HG02973 (cell line): ENCODE data around the gene STK24.
"Not testable (repeated sequence)": the region's sequence is repeated elsewhere in the genome, so short reads cannot be mapped to it uniquely, and the experiment has no call there.

Experiments
- ATAC-seq: cut with Tn5 transposase; IDR thresholded peaks from one replicate; pipeline ENCODE4 v1.9.1; 2021; ENCODE audit warnings: moderate library complexity; ENCODE audit not compliant: unreplicated experiment

STK24 gene

DNA sequence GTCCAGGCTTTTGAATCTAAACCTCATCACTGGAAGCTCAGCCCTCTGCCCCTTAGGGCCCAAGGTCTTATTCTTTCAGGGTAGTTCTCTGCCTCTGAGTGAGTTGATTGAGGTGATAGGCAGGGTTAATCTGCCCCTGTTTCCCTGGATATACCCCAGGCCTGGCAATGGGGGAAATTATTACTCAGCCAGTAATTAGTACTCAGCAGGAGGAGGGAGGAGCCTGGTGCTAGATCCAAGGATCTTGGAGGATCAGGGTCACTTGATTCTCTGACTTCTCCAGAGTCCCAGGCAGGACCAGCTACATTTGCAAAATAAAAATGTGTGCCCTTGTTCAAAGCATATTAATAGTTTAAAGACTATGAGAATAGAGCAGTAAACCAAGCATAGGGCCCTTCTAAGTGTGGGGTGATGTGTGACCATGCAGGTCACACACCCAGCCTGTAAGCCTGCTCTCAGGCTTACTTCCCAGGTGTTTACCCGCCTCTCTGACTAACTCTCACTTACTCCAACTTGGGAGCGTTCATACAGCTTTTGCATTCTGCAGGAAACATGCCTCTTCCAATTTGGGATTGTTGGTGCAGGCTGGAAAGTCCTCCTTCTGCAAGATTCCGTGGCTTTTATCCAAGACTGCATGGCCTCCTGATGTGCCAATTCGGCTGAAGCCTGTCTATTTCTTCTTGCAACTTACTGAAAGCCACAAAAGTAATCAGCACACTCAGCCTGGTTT, 7.9 kb upstream of the STK24 start:
- ATAC-seq: no peak

DNA sequence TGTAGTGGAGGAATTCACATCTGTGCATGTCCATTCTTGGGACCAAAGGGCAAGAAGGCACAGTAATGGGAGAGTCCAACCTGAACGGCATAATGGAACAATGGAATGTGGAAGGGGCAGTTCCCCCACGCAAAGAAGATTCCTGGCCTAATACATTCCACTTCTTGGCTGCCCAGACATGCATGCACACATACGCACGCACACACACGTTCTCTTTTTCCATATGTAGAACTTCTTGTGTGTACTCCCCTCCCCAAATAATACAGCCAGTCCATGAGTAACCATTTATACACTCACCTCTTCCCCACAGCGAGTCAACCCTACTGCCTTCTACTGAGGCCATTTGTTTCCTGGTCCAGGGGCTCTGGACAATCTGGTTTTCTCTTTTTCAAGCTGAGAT, 6.0 kb upstream of the STK24 start:
- ATAC-seq: no peak

DNA sequence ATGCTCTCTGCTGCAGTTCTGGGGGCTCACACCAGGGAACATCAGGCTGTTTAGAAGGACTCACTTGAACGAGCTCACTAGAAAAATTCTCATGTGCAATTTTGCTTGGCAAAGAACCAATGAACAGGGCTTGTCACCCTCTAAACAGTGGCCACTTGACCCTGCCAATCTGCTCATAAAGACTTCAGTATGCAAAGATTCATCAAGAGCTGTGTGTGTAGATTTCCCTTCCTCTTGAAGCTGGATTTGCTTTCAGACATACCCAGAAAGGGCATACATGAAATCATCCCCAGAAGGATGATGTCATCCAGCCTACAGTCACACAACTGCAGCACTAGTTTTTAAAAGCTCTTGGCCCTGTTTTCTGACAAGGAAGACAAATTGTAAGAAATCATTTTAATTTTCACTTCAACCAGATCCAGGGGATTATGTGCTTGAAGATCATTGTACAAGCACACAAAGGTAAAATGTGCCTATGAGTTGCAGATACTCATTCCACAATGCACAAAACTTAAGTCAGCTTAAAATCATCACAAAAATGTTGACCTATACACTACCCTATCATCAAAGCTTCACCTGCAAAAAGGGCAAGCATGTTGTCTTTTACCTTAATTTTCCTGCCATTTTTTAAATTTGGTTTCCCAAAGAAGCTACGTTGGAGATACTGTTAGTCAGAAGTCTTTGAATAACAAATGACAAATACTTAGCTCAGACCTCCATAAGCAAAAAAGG, 5.2 kb upstream of the STK24 start:
- ATAC-seq: no peak

DNA sequence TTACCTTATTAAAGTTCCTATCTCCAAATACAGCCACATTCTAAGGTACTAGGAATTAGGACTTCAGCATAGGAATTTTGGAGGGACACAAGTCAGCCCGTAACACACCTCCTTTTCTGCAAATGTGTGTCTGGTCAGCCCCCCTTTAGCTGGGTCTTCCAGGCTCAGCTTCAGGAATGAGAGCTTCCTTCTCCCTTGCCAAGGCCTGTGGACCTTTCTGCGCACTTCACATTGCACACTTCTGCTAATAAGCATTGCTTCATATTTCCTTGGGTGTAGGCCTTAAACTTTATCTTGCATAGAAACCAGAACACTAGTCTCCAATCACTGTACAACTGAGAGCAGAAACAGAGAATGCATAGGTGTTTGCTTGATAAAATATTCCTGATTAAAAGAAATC, 4.5 kb upstream of the STK24 start:
- ATAC-seq: no peak

DNA sequence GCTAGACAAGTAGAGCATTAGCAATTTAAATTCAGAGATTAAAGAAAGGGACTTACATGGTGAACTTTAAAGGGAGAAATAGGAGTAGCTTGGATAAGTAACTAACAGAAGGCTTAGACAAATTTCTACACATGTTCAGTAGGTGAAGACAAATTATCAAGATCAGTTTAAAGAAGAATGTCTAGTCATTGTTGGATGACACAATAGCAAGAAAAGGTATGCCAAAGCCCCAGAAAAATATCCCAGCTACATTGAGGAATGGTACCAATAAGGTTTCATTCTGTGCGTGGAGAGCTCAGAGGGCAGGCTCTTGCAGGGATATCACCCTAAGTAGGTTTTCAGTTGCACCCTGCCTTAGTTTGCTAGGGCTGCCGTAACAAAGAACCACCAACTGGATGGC, 3.5 kb upstream of the STK24 start:
- no peak for ATAC-seq

DNA sequence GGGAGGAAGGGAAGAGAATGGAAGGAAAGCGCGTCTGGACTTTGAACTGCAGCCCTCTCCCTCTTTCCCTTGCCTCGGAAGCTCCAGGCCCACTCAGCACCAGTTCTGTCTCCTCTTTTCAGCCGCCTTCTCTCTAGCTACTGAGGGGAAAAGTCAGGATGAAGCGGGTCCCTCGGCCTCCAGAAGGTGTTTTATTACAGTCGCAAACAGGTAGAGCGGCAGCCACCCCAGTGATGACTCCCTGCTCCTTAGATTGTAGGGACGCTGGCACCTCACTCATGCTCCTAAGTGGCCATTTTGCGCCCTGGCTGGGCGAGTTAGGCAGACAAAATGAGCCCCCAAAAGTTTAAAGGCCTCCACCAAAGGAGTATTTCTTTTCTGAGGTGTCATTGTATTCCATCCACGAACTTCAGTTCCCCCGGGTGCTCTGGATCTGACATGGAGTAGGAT, 954 bp upstream of the STK24 start:
- ATAC-seq: no peak

DNA sequence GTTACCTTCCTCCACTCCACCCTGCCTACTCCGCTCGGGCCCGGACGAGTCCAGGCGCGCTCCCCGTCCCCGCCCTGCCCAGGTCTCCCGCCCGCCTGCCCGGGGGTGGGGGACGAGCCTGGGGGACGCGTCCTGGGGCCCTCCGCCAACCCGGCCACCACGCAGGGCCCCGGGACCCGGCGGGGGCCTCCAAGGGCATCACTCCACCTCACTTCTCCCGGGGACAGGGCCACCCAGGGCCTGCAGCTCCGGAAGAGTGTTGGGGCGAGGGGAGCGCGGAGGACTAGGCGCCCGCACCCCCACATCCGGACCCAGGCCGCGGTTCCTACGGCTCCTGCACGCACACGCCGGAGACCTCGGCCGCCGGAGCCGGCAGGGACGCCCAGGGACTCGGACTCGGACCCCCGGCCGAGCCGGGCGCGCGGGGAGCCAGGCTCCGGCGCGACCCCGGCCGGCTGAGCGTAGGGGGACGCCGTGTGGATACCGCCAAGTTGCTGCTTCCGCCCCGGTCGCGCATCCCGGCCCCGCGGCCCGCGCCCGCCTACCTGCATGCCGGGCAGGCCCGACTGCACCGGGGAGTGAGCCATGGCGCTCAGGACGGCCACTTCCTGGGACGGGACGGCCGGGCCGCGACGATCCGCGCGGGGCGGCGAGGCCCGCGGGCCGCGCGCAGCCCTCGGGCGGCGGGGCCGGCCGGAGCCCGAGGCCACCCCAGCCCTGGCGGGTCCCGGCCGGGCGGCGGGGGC, 534 bp downstream of the STK24 start:
- peak; percentile 35 for ATAC-seq

DNA sequence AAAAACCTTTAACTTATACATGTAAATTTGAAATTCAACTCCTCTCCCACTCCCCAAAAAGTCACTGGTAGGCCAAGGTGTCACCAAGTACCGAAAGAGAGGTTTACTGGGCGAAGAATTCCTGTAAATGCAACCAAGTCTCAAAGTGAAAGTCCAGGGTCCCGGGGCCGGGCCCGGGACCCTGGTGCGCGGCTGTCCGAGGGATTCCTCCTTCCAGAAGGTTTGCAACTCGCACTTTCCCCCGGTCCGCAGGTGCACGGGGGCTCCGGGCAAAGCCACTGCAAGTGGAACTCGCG, 1.1 kb downstream of the STK24 start:
- no peak for ATAC-seq

DNA sequence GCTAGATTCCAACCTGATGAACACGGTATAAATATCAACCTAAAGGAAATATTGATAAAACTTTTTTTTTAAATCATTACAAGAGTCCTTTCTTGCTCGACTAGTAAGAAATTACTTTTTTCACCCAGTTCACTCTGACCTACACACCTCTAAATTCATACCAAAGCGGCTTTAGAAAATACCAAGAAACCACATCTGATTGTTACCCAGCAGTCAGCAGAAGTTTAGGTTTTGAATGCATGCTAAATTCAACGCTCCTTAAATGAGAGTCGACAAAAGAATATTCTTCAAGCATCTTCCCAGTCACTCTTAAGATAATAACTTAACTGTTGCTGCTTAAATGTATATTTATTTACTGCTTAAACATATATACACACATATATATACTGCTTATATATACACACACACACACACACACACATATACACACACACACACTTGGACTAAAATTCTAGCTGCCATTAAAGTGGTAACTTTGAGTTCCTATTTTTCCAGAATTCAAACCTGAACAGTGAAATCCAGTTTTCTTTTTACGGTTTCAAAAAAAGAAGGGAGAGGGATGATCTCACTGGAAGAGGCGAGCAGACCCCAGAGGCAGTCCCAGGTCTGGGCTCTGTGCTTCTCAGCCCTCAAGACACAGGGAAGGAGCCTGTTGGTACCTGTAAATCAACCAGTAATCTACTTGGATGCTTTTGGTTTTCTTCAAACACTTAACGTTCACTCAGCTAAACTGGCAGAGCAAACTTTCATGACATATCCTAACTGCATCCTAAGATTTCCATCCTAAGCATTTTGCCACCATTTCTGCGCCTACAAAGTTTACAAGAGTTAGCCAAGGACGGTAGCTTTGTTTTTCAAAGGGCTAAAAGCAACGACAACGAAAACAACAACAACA, 1.7 kb downstream of the STK24 start:
- ATAC-seq: no peak

DNA sequence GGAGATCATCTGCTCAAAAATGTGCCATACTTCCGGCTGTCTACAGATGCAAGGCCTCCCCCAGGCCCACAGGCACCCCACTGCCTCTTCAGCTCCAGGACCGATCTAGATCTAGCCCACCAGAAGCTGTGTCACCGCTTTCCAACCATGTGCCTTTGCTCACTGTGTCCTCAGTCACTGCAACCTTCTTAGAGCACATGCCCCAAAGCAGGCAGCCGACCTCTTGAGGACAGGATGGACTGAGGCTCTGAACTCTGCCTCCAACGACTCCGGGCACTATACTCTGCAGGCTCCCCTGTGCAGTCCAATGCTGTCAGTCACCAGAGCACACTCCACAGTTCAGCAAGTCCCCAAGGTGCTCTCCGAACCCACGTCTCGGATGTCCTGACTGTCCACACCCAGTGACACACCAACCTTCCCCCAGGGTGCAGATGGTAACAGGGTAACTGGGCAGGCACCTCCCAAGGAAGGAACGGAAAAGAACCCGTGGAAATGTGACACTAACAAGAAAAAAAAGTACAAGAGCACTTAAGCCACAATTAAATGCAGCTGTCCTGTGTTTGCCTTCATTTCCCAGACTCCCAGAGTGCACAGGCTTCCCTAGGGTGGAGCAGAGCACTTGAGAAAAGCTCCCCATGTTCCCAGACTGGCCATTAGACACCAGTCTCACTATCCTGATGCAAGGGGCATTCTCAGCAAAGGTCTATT, 4.8 kb downstream of the STK24 start:
- ATAC-seq: no peak

DNA sequence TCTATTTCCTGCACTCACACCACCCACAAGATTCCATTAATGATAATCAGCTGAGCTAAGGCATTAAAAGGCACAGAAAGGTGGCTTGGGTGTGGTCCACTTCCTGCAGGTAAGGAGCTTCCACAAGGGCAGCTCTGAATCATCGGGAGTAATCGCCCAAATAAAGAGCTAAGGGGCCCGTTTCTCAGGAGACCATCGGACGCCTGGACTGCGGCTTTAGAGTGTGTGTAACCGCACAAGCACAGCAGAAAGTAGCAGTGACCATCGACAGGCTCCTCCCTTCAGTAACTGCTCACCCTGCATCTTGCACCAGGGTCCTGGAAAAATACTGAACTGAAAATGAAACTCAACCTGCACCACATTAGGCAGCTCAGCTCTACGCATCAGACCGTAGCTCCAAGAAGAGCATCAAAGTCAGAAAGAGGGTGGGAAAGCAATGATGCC, 6.0 kb downstream of the STK24 start:
- ATAC-seq: peak; percentile 75

DNA sequence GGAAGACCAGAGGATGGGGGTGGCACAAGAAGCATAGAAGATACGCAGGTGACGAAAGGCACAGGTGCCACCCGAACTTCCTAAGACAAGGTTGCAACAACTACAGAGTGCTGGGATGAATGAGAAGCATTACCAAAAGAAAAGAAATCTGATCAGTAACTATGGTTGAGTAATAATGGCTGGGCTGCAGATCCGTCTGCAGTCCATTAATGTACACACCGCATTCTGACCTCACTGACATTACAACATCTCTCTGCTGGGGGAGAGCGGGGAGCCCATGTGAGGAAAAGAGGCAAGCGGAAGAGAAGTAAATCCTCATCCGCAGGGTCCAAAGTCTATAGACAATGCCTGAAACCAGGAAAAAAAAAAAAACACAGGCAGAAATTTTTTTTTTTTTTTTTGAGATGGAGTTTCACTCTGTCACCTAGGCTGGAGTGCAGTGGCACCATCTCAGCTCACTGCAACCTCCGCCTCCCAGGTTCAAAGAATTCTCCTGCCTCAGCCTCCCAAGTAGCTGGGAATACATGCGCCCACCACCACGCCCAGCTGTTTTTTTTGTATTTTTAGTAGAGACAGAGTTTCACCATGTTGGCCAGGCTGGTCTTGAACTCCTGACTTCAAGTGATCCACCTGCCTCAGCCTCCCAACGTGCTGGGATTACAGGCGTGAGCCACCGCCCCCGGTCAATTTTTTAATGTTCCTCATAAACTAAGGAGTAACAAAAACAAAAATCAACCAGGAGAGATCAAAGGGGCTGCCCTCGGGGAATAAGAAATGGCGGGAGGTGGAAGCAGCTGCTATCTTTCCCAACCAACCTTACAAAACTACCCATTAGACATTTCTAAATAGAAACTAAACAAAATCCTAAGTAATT, 7.2 kb downstream of the STK24 start:
- ATAC-seq: not testable (repeated sequence)

DNA sequence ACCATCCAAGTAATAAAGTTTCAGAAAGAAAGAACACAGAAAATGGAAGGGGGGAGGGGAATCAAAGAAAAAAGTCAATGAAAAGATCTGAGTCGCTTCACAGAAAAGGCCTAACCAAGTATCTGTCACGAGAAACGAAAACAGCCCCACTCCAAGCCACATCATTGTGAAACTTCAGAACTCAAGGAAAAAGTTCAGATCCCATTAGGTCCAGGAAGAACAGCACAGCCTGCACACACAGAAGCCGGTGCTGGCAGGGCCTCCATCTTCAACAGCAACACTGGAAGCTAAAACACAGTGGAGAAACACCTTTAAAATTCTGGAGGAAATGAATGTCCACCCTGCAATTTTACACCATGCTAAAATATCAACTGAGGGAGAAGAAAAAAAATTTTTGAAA, 8.0 kb downstream of the STK24 start:
- no peak for ATAC-seq

DNA sequence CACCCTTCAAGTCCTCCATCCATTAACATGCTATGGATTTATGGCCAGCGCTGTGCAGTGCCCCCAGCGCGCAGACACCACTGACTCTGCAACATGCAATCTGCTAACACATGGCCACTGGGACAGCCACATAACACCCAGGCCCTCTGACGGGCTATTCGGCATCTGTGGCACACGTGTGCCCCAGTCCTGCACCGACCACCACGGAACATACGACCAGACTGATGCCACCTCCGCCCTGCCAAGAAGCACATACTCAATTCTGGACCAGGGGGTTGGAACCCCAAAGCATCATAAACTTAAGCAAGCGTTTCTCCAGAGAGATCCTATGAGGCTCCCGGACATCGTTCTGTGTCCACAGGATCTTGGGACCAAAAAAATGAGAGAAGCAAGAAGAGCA, 9.8 kb downstream of the STK24 start:
- no peak for ATAC-seq

DNA sequence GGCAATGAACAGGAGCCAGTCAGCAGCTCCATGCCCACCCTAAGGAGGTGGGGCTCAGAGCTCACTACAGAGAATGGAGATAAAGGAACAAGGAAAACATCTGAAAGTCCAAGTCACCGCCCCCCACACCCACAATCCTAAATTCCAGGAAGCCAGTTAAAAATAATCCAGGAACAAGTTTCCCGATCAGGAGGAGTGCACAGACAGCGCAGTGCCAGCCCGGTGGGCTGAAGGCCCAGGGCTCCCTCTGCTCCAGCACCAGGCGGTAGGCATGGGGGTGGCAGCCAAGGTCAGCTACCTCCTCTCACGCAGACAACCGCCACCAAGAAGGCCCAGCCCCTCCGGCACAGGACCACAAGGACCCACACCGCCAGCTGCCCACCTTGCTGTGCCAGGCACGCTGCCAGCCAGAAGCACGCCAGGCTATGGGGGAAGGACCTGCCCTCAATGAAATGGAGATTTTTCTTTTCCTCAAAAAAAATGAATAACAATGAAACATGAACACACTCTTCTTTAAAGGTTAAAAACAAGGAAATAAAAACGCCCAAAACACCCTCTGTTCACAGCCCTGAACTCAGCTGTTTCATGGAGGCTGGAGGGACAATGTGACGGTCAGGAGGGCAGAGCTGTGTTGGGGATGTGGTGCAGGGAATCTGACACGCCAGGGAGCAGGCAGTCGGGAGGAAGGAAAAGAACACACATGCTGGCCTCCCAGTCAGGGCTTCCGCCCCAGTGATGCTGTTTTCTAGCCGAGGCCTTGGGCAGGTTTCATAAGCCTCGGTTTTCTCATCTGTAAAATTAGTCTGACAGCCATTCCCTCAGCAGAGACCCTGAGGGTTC, 11.0 kb downstream of the STK24 start:
- no peak for ATAC-seq

DNA sequence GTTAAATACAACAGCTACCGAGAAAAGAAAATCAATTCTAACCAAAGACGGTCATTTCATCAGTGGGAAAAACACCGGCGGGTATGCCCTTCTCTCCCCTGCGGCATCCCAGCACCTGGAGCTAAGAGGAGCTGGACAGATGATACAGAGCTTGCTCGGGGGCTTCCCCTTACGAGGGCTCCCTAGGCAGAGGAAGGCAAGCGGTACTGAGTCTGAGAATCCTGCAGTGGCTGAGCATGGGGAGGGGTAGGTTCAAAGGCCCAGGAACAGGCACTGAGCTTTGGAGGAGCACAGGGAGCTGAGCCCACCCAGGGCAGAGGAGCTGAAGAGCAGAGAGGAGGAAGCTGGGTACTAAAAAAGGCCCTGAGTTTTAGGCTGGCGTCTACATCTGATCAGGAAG, 12.7 kb downstream of the STK24 start:
- no peak for ATAC-seq

DNA sequence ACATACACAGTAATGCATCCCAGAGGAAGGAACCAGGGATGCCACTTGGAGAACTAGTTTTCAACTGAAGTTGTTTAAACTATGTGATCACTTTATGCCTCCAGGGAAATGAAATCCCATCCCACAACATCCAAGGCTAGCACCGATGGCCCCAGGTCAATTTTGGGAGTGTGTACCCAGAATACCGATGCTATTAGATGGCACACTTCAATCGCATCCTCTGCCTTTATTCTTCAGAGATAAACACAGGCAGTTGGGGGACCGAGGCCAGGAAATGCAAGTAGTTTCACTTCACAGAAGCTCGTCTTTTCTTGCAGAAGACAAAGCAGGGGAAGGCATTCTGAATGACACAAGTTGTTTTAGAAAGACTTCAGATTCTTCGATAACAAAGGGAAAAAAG, 13.8 kb downstream of the STK24 start:
- ATAC-seq: no peak

DNA sequence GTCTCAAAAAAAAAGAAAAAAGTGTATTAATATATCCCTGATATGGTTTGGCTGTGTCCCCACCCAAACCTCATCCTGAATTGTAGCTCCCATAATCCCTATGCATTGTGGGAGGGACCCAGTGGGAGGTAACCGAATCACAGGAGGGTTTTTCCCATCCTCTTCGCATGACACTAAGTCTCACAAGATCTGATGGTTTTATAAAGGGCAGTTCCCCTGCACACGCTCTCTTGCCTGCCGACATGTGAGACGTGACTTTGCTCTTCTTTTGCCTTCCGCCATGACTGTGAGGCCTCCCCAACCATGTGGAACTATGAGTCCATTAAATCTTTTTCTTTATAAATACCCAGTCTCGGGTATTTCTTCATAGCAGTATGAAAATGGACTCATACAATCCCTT, 17.7 kb downstream of the STK24 start:
- ATAC-seq: no peak
